NCI-H2029 (cell line): ENCODE results near the gene DOCK1.
"Not testable (repeated sequence)": the region's sequence is repeated elsewhere in the genome, so short reads cannot be mapped to it uniquely, and the experiment has no call there.

Experiments
- DNase-seq: peaks from one replicate; lab custom pipeline; 2025; lab: John Stamatoyannopoulos, UW

Gene DOCK1

GRCh38 chr10:127276794-127277462, 371.7 kb downstream of the DOCK1 start:
- DNase-seq, result no peak

- DNase-seq, result no peak
Measured at GRCh38 chr10:127278001-127278400, 372.8 kb downstream of the DOCK1 start.

GRCh38 chr10:127279334-127279774, 374.1 kb downstream of the DOCK1 start:
- peak; percentile 59 for DNase-seq

GRCh38 chr10:127280446-127280845, 375.2 kb downstream of the DOCK1 start:
- DNase-seq, result no peak

GRCh38 chr10:127283017-127283416, 377.8 kb downstream of the DOCK1 start:
- DNase-seq, result no peak

- no peak for DNase-seq
Measured at GRCh38 chr10:127283576-127283975, 378.3 kb downstream of the DOCK1 start.

GRCh38 chr10:127290850-127291249, 385.6 kb downstream of the DOCK1 start:
- peak; percentile 26 for DNase-seq

- no peak for DNase-seq
Measured at GRCh38 chr10:127291329-127291728, 386.1 kb downstream of the DOCK1 start.

- DNase-seq, result no peak
Measured at GRCh38 chr10:127292888-127293287, 387.7 kb downstream of the DOCK1 start.

GRCh38 chr10:127293640-127294039, 388.4 kb downstream of the DOCK1 start:
- DNase-seq, result peak; percentile 44

GRCh38 chr10:127296696-127297095, 391.5 kb downstream of the DOCK1 start:
- DNase-seq, result no peak

- no peak for DNase-seq
Measured at GRCh38 chr10:127298381-127298780, 393.2 kb downstream of the DOCK1 start.

GRCh38 chr10:127299192-127299591, 394.0 kb downstream of the DOCK1 start:
- DNase-seq, result not testable (repeated sequence)

GRCh38 chr10:127299956-127300689, 394.9 kb downstream of the DOCK1 start:
- DNase-seq, result no peak

- DNase-seq, result no peak
Measured at GRCh38 chr10:127300868-127301321, 395.7 kb downstream of the DOCK1 start.

- DNase-seq, result no peak
Measured at GRCh38 chr10:127302343-127302742, 397.1 kb downstream of the DOCK1 start.

- peak; percentile 20 for DNase-seq
Measured at GRCh38 chr10:127303105-127303504, 397.9 kb downstream of the DOCK1 start.

GRCh38 chr10:127303746-127304145, 398.5 kb downstream of the DOCK1 start:
- no peak for DNase-seq

GRCh38 chr10:127306479-127306878, 401.3 kb downstream of the DOCK1 start:
- no peak for DNase-seq

- DNase-seq, result no peak
Measured at GRCh38 chr10:127307338-127307737, 402.1 kb downstream of the DOCK1 start.

- DNase-seq, result no peak
Measured at GRCh38 chr10:127308031-127308430, 402.8 kb downstream of the DOCK1 start.

- DNase-seq, result not testable (repeated sequence)
Measured at GRCh38 chr10:127309619-127310018, 404.4 kb downstream of the DOCK1 start.

GRCh38 chr10:127310430-127310829, 405.2 kb downstream of the DOCK1 start:
- no peak for DNase-seq
